GM12878 (cell line): ENCODE results near the gene GJD3. TPM values are rescaled to one million over a fixed set of nuclear protein-coding genes. Genes with fewer than 3 reads are reported as not detected.
A peak's percentile ranks its signal among the peaks of the same experiment; 100 is the strongest.

Source experiments
- ASH2L ChIP-seq: fragments of 300-600, 200-600 bp; sonication (generic); IDR thresholded peaks from 2 replicates; pipeline ENCODE4 v1.6.1; 2017; ENCODE audit warnings: low read depth, mild to moderate bottlenecking, borderline replicate concordance
- ATF3 ChIP-seq: IDR thresholded peaks from 2 replicates; pipeline ENCODE4 v1.6.1; 2011; ENCODE audit warnings: low read depth, mild to moderate bottlenecking, low read length, moderate library complexity, borderline replicate concordance; ENCODE audit errors: extremely low read depth
- BCLAF1 ChIP-seq: fragments of 450-650 bp; IDR thresholded peaks from 2 replicates; pipeline ENCODE4 v1.6.1; 2017; ENCODE audit warnings: antibody characterized with exemption, mild to moderate bottlenecking, moderate library complexity
- CBX5 ChIP-seq: sonication (generic); IDR thresholded peaks from 2 replicates; pipeline ENCODE4 v1.6.1; 2016; ENCODE audit warnings: low read depth, moderate library complexity, mild to moderate bottlenecking, inconsistent platforms
- CHD2 ChIP-seq: IDR thresholded peaks from 2 replicates; pipeline ENCODE4 v1.6.1; 2011; ENCODE audit warnings: low read depth, low read length, improper control_type of control experiment, borderline replicate concordance
- GATAD2B ChIP-seq: fragments of 450-650 bp; conservative IDR thresholded peaks from 2 replicates; pipeline ENCODE4 v1.6.1; 2017; ENCODE audit warnings: low read depth, mild to moderate bottlenecking, moderate library complexity
- LARP7 ChIP-seq: fragments of 450-650 bp; IDR thresholded peaks from 2 replicates; pipeline ENCODE4 v1.6.1; 2017; ENCODE audit warnings: mild to moderate bottlenecking
- MEF2A ChIP-seq: IDR thresholded peaks from 2 replicates; pipeline ENCODE4 v1.6.1; 2011; ENCODE audit warnings: low read depth, mild to moderate bottlenecking, low read length, moderate library complexity; ENCODE audit not compliant: insufficient read depth
- NKRF ChIP-seq: fragments of 450-650 bp; conservative IDR thresholded peaks from 2 replicates; pipeline ENCODE4 v1.6.1; 2017; ENCODE audit warnings: mild to moderate bottlenecking, moderate library complexity
- POU2F2 ChIP-seq: IDR thresholded peaks from 3 replicates; pipeline ENCODE4 v1.6.1; 2011; ENCODE audit warnings: low read depth, mild to moderate bottlenecking, low read length, borderline replicate concordance
- REST ChIP-seq: IDR thresholded peaks from 2 replicates; pipeline ENCODE4 v1.6.1; 2012; ENCODE audit warnings: mild to moderate bottlenecking, low read depth, low read length
- RFX5 ChIP-seq: IDR thresholded peaks from 2 replicates; pipeline ENCODE4 v1.6.1; 2011; ENCODE audit warnings: low read depth, low read length, improper control_type of control experiment
- SPI1 ChIP-seq: IDR thresholded peaks from 2 replicates; pipeline ENCODE4 v1.6.1; 2011; ENCODE audit warnings: low read depth, mild to moderate bottlenecking, low read length, moderate library complexity, borderline replicate concordance; ENCODE audit not compliant: insufficient read depth
- TAF1 ChIP-seq: IDR thresholded peaks from 2 replicates; pipeline ENCODE4 v1.6.1; 2011; ENCODE audit warnings: mild to moderate bottlenecking, low read depth, low read length, borderline replicate concordance
- TCF12 ChIP-seq: IDR thresholded peaks from 2 replicates; pipeline ENCODE4 v1.6.1; 2011; ENCODE audit warnings: low read depth, mild to moderate bottlenecking, low read length
- TCF3 ChIP-seq: IDR thresholded peaks from 2 replicates; pipeline ENCODE4 v1.6.1; 2012; ENCODE audit warnings: low read depth, mild to moderate bottlenecking, low read length, borderline replicate concordance; ENCODE audit not compliant: insufficient read depth
- USF2 ChIP-seq: IDR thresholded peaks from 2 replicates; pipeline ENCODE4 v1.6.1; 2011; ENCODE audit warnings: low read depth, low read length, improper control_type of control experiment, borderline replicate concordance
- ZNF274 ChIP-seq: IDR thresholded peaks from one replicate; pipeline ENCODE4 v1.8.0; 2011; ENCODE audit not compliant: insufficient read length, insufficient read depth
- ZSCAN29 ChIP-seq: fragments of 450-650 bp; IDR thresholded peaks from 2 replicates; pipeline ENCODE4 v1.6.1; 2017; ENCODE audit warnings: mild to moderate bottlenecking, moderate library complexity
- polyA plus RNA-seq, 11 experiments: library from polyadenylated mRNA; depleted of rRNA in 4 of 11; unstranded in 6 of 11; stranded (reverse) in 5 of 11; fragments of >200 nt; fragmentation: Nextera tagmentation in 4 of 11; fragmentation: Illumina TruSeq in 1 of 11; extraction: Ambion mirVana in 4 of 11; extraction: Trizol in 1 of 11; gene quantifications; 1 replicate in 1 of 11; 2 replicates in 10 of 11; pipeline versions ENCODE4 v1.2.1 to v1.2.3, GENCODE V29; 2011 to 2016; ENCODE audit warnings: inconsistent platforms in 2 of 11, missing spikeins in 2 of 11, low read depth in 1 of 11
- total RNA-seq, 4 experiments: library from RNA; depleted of rRNA in 3 of 4; stranded (reverse); fragments of >200 nt in 3 of 4; fragmentation: Illumina TruSeq in 1 of 4; extraction: Trizol in 1 of 4; gene quantifications; 2 replicates each; pipeline versions ENCODE4 v1.2.1 to v1.2.3, GENCODE V29; 2013 to 2021

The GJD3 gene
- total and polyA plus RNA-seq, 10 of the 15 experiments (the other 5 are each of a cell fraction or from before 2014, with no cell fraction given): 1.6 TPM; not detected in 9

- TF ChIP-seq USF2 (peak; percentile 71), SPI1 (no peak), ZSCAN29 (no peak), ASH2L (no peak), RFX5 (no peak), LARP7 (peak; percentile 79), ZNF274 (no peak), NKRF (peak; percentile 94), REST (no peak; the same call in 1 of the 2 replicates), ATF3 (no peak), MEF2A (no peak), TCF12 (no peak), CHD2 (peak; percentile 14; the same call in 1 of the 2 replicates), BCLAF1 (no peak), CBX5 (no peak), TCF3 (no peak), GATAD2B (peak; percentile 95), POU2F2 (peak; percentile 3; the same call in 1 of the 3 replicates), TAF1 (peak; percentile 71; the same call in 1 of the 2 replicates)
Measured at GRCh38 chr17:40317880-40318829, 46.4 kb downstream of the GJD3 start (continued).
